ENCODE measurements around the gene HMGA1.

Gene HMGA1

GRCh38 chr6:34202329-34203201, 34.1 kb upstream of the HMGA1 start:
- DNase-seq (ENCODE audit: low read depth, low spot score): no peak
- WGBS (ENCODE audit: insufficient coverage, insufficient read length): no CpG with 5 or more reads among the region's 20 CpGs
- Histone ChIP-seq H3K4me1 (ENCODE audit: control insufficient read depth, insufficient read depth, low read length) (peaks cover 3% of the 10 kb centered on the region), H3K4me3 (ENCODE audit: low read length) (no peak overlapping the region), H3K27ac (ENCODE audit: low read length) (no peak overlapping the region), H3K9me3 (ENCODE audit: control insufficient read depth, insufficient read depth, low read length) (no peaks in the 10 kb centered on the region), H3K36me3 (ENCODE audit: control insufficient read depth, insufficient read depth, low read length) (no peaks in the 10 kb centered on the region), H3K27me3 (ENCODE audit: control insufficient read depth, insufficient read depth, low read length) (no peaks in the 10 kb centered on the region)

- no peak overlapping the region for H3K27ac ChIP-seq (ENCODE audit: low read length)
- H3K36me3 ChIP-seq (ENCODE audit: control insufficient read depth, insufficient read depth, low read length): no peaks in the 10 kb centered on the region
- no peak for DNase-seq (ENCODE audit: low read depth, low spot score)
- no CpG with 5 or more reads among the region's 4 CpGs for WGBS (ENCODE audit: insufficient coverage, insufficient read length)
- no peak overlapping the region for H3K4me3 ChIP-seq (ENCODE audit: low read length)
- peaks cover 3% of the 10 kb centered on the region for H3K4me1 ChIP-seq (ENCODE audit: control insufficient read depth, insufficient read depth, low read length)
- no peaks in the 10 kb centered on the region for H3K9me3 ChIP-seq (ENCODE audit: control insufficient read depth, insufficient read depth, low read length)
- no peaks in the 10 kb centered on the region for H3K27me3 ChIP-seq (ENCODE audit: control insufficient read depth, insufficient read depth, low read length)
Observed at GRCh38 chr6:34204693-34205092, 32.0 kb upstream of the HMGA1 start.

GRCh38 chr6:34205466-34205865, 31.2 kb upstream of the HMGA1 start:
- no peak for DNase-seq (ENCODE audit: low read depth, low spot score)
- H3K27me3 ChIP-seq (ENCODE audit: control insufficient read depth, insufficient read depth, low read length): no peaks in the 10 kb centered on the region
- no peaks in the 10 kb centered on the region for H3K9me3 ChIP-seq (ENCODE audit: control insufficient read depth, insufficient read depth, low read length)
- H3K36me3 ChIP-seq (ENCODE audit: control insufficient read depth, insufficient read depth, low read length): no peaks in the 10 kb centered on the region
- H3K4me1 ChIP-seq (ENCODE audit: control insufficient read depth, insufficient read depth, low read length): peaks cover 3% of the 10 kb centered on the region
- H3K4me3 ChIP-seq (ENCODE audit: low read length): no peak overlapping the region
- H3K27ac ChIP-seq (ENCODE audit: low read length): no peak overlapping the region
- no CpG with 5 or more reads among the region's 3 CpGs for WGBS (ENCODE audit: insufficient coverage, insufficient read length)

- Histone ChIP-seq H3K4me3 (ENCODE audit: low read length) (no peak overlapping the region), H3K4me1 (ENCODE audit: control insufficient read depth, insufficient read depth, low read length) (peaks cover 3% of the 10 kb centered on the region), H3K36me3 (ENCODE audit: control insufficient read depth, insufficient read depth, low read length) (no peaks in the 10 kb centered on the region), H3K27ac (ENCODE audit: low read length) (no peak overlapping the region), H3K9me3 (ENCODE audit: control insufficient read depth, insufficient read depth, low read length) (no peaks in the 10 kb centered on the region), H3K27me3 (ENCODE audit: control insufficient read depth, insufficient read depth, low read length) (no peaks in the 10 kb centered on the region)
- no peak for DNase-seq (ENCODE audit: low read depth, low spot score)
- no CpG with 5 or more reads among the region's 2 CpGs for WGBS (ENCODE audit: insufficient coverage, insufficient read length)
Observed at GRCh38 chr6:34205916-34206315, 30.8 kb upstream of the HMGA1 start.

- Histone ChIP-seq H3K36me3 (ENCODE audit: control insufficient read depth, insufficient read depth, low read length) (no peaks in the 10 kb centered on the region), H3K27ac (ENCODE audit: low read length) (no peak overlapping the region), H3K27me3 (ENCODE audit: control insufficient read depth, insufficient read depth, low read length) (no peaks in the 10 kb centered on the region), H3K9me3 (ENCODE audit: control insufficient read depth, insufficient read depth, low read length) (no peaks in the 10 kb centered on the region), H3K4me3 (ENCODE audit: low read length) (no peak overlapping the region), H3K4me1 (ENCODE audit: control insufficient read depth, insufficient read depth, low read length) (peaks cover 3% of the 10 kb centered on the region)
- DNase-seq (ENCODE audit: low read depth, low spot score): no peak
- no CpG with 5 or more reads among the region's 7 CpGs for WGBS (ENCODE audit: insufficient coverage, insufficient read length)
Observed at GRCh38 chr6:34206726-34207125, 29.9 kb upstream of the HMGA1 start.

- WGBS (ENCODE audit: insufficient coverage, insufficient read length): no CpG with 5 or more reads among the region's 4 CpGs
- no peak for DNase-seq (ENCODE audit: low read depth, low spot score)
- Histone ChIP-seq H3K9me3 (ENCODE audit: control insufficient read depth, insufficient read depth, low read length) (no peaks in the 10 kb centered on the region), H3K27me3 (ENCODE audit: control insufficient read depth, insufficient read depth, low read length) (no peaks in the 10 kb centered on the region), H3K4me3 (ENCODE audit: low read length) (no peak overlapping the region), H3K36me3 (ENCODE audit: control insufficient read depth, insufficient read depth, low read length) (no peaks in the 10 kb centered on the region), H3K4me1 (ENCODE audit: control insufficient read depth, insufficient read depth, low read length) (peaks cover 3% of the 10 kb centered on the region; the same call in 1 of the 2 replicates), H3K27ac (ENCODE audit: low read length) (no peak overlapping the region)
Observed at GRCh38 chr6:34207695-34208443, 28.8 kb upstream of the HMGA1 start.

- no peaks in the 10 kb centered on the region for H3K27me3 ChIP-seq (ENCODE audit: control insufficient read depth, insufficient read depth, low read length)
- no peak for DNase-seq (ENCODE audit: low read depth, low spot score)
- no peak overlapping the region for H3K27ac ChIP-seq (ENCODE audit: low read length)
- no CpG with 5 or more reads among the region's 4 CpGs for WGBS (ENCODE audit: insufficient coverage, insufficient read length)
- no peaks in the 10 kb centered on the region for H3K4me1 ChIP-seq (ENCODE audit: control insufficient read depth, insufficient read depth, low read length)
- H3K9me3 ChIP-seq (ENCODE audit: control insufficient read depth, insufficient read depth, low read length): no peaks in the 10 kb centered on the region; the same call in 1 of the 2 replicates
- H3K4me3 ChIP-seq (ENCODE audit: low read length): no peak overlapping the region
- H3K36me3 ChIP-seq (ENCODE audit: control insufficient read depth, insufficient read depth, low read length): no peaks in the 10 kb centered on the region
Observed at GRCh38 chr6:34213772-34214171, 22.9 kb upstream of the HMGA1 start.

- WGBS (ENCODE audit: insufficient coverage, insufficient read length): no CpG with 5 or more reads among the region's 2 CpGs
- H3K27me3 ChIP-seq (ENCODE audit: control insufficient read depth, insufficient read depth, low read length): no peaks in the 10 kb centered on the region
- peaks cover 4% of the 10 kb centered on the region; the same call in 1 of the 2 replicates for H3K4me1 ChIP-seq (ENCODE audit: control insufficient read depth, insufficient read depth, low read length)
- H3K4me3 ChIP-seq (ENCODE audit: low read length): no peak overlapping the region
- H3K9me3 ChIP-seq (ENCODE audit: control insufficient read depth, insufficient read depth, low read length): no peaks in the 10 kb centered on the region
- no peak overlapping the region for H3K27ac ChIP-seq (ENCODE audit: low read length)
- no peak for DNase-seq (ENCODE audit: low read depth, low spot score)
- H3K36me3 ChIP-seq (ENCODE audit: control insufficient read depth, insufficient read depth, low read length): no peaks in the 10 kb centered on the region
Observed at GRCh38 chr6:34218691-34219090, 18.0 kb upstream of the HMGA1 start.

- Histone ChIP-seq H3K27ac (ENCODE audit: low read length) (no peak overlapping the region), H3K9me3 (ENCODE audit: control insufficient read depth, insufficient read depth, low read length) (no peaks in the 10 kb centered on the region), H3K4me3 (ENCODE audit: low read length) (peak overlapping the region; percentile 35; the same call in 1 of the 2 replicates), H3K36me3 (ENCODE audit: control insufficient read depth, insufficient read depth, low read length) (no peaks in the 10 kb centered on the region), H3K4me1 (ENCODE audit: control insufficient read depth, insufficient read depth, low read length) (peaks cover 21% of the 10 kb centered on the region), H3K27me3 (ENCODE audit: control insufficient read depth, insufficient read depth, low read length) (no peaks in the 10 kb centered on the region)
- no peak for DNase-seq (ENCODE audit: low read depth, low spot score)
- WGBS (ENCODE audit: insufficient coverage, insufficient read length): no CpG with 5 or more reads among the region's 16 CpGs
Observed at GRCh38 chr6:34223381-34223955, 13.2 kb upstream of the HMGA1 start.

Data from iPS DF 6.9 (cell line).